Tibial artery (tissue), 4 donors: ENCODE results near the gene LCN15.
A peak's percentile ranks its signal among the peaks of the same experiment; 100 is the strongest.
"Not testable (repeated sequence)": the region's sequence is repeated elsewhere in the genome, so short reads cannot be mapped to it uniquely, and the experiment has no call there.

ENCODE experiments used
- DNase-seq, 2 donors: peaks; one replicate each; pipeline ENCODE4 v3.0.0-alpha.2; 2019
- H3K27ac ChIP-seq, 2 donors: fragments of 200-600 bp; sonication (generic) in 1 of 2; 1 replicate in 1 of 2; 2 replicates in 1 of 2; pipeline ENCODE4 v1.5.1; 2018 to 2019; ENCODE audit warnings: mild to moderate bottlenecking in 1 of 2
- H3K27me3 ChIP-seq, 2 donors: fragments of 200-600 bp; sonication (generic) in 1 of 2; one replicate each; pipeline versions ENCODE4 v1.5.1 to v1.6.0; 2016 to 2019
- H3K36me3 ChIP-seq, 3 donors: fragments of 200-600 bp; sonication (generic) in 2 of 3; one replicate each; pipeline ENCODE4 v1.5.1; 2016 to 2019; ENCODE audit warnings: mild to moderate bottlenecking in 2 of 3
- H3K4me1 ChIP-seq, 4 donors: fragments of 200-600 bp; sonication (generic) in 2 of 4; 1 replicate in 3 of 4; 2 replicates in 1 of 4; pipeline ENCODE4 v1.5.1; 2016 to 2019
- H3K4me3 ChIP-seq, 2 donors: fragments of 200-600 bp; sonication (generic) in 1 of 2; 1 replicate in 1 of 2; 2 replicates in 1 of 2; pipeline ENCODE4 v1.5.1; 2018 to 2019; ENCODE audit warnings: mild to moderate bottlenecking in 2 of 2
- H3K9me3 ChIP-seq, 3 donors: fragments of 200-600 bp; sonication (generic) in 1 of 3; one replicate each; pipeline ENCODE4 v1.5.1; 2016 to 2019
- CTCF ChIP-seq, 2 experiments: fragments of 200-600 bp in 1 of 2; fragments of 450-650 bp in 1 of 2; IDR thresholded peaks; one replicate each; pipeline ENCODE4 v1.5.1; 2017 to 2019; ENCODE audit warnings: antibody characterized with exemption in 2 of 2, mild to moderate bottlenecking in 1 of 2, moderate library complexity in 1 of 2
- intact Hi-C: fragments of 100-400 bp; cut with DNase I; formaldehyde crosslinking; loops from one replicate; pipeline ENCODE4 v1.15.0; 2023; ENCODE audit warnings: low total_unique reads

The LCN15 gene

GRCh38 chr9:136786451-136786850 is 22.1 kb upstream of the LCN15 start:
- Histone ChIP-seq H3K4me3 (no peak overlapping the region), H3K27ac (no peak overlapping the region), H3K36me3 (no peaks in the 10 kb centered on the region), H3K4me1 (peaks cover 0 to 9% (median 4%) of the 10 kb centered on the region in 4 donors), H3K27me3 (peaks cover 0 to 6% of the 10 kb centered on the region in 2 donors), H3K9me3 (no peaks in the 10 kb centered on the region)
- no peak for DNase-seq
- TF ChIP-seq CTCF (IDR thresholded peaks at IDR 0.05) = no peak
- intact Hi-C loops = loop anchor here (2.0 kb wide), 1 partner anchor 250 kb away; no protein-coding TSS in a partner anchor

- intact Hi-C loops = loop anchor here (2.0 kb wide), 1 partner anchor 251 kb away; no protein-coding TSS in a partner anchor
- H3K27ac ChIP-seq, DNase-seq: not testable (repeated sequence)
Measured at GRCh38 chr9:136785565-136786355, 21.4 kb upstream of the LCN15 start.

GRCh38 chr9:136784997-136785361 is 20.7 kb upstream of the LCN15 start:
- no peak overlapping the region for H3K4me3 ChIP-seq
- DNase-seq = no peak
- no peaks in the 10 kb centered on the region for H3K9me3 ChIP-seq
- H3K27me3 ChIP-seq = peaks cover 0 to 6% of the 10 kb centered on the region in 2 donors
- H3K36me3 ChIP-seq = no peaks in the 10 kb centered on the region
- no peak for TF ChIP-seq CTCF (IDR thresholded peaks at IDR 0.05)
- intact Hi-C loops = no loop called here
- H3K27ac ChIP-seq = no peak overlapping the region
- H3K4me1 ChIP-seq = no peaks in the 10 kb centered on the region

More at GRCh38 chr9:136785565-136786355, 21.4 kb upstream of the LCN15 start:
- not testable (repeated sequence) for H3K9me3 ChIP-seq, H3K27me3 ChIP-seq, H3K4me1 ChIP-seq, H3K36me3 ChIP-seq, H3K4me3 ChIP-seq

DNA sequence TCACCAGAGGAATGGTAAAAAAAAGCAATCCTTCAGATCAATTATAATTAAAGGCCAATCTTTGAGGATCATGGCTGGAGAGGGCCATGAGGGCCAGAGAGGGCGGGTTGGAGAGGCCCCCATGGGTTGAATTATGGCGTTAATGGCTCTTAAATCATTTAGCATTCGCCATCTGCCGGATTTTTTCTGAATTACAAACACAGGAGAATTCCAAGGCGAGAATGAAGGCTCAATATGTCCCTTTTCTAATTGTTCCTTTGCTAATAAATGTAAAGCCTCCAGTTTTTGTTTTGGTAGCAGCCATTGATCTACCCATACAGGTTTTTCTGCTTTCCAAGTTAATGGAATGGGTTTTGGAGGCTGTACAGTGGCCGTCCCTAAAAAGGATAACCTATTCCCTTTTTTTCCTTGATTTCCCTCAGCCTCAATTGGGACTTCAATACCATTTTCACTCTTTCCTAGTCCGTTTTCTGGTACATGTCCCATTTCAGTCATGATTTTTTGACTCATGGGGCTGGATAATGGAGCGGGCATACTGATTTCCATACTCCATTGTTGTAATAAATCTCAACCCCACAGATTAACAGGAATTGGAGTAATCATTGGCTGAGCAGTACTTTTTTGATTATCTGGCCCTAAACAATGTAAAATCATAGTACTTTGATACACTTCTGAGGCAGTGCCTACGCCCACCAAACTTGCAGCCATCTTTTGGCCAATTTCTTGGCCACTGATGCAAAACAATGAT is 20.1 kb upstream of the LCN15 start:
- intact Hi-C loops = no loop called here
- Histone ChIP-seq H3K4me3 (no peak overlapping the region), H3K27ac (no peak overlapping the region), H3K9me3 (no peaks in the 10 kb centered on the region), H3K27me3 (peaks cover 0 to 6% of the 10 kb centered on the region in 2 donors), H3K4me1 (no peaks in the 10 kb centered on the region), H3K36me3 (no peaks in the 10 kb centered on the region)
- TF ChIP-seq CTCF (IDR thresholded peaks at IDR 0.05) = peak; percentile 27 to 34
- DNase-seq = no peak

DNA sequence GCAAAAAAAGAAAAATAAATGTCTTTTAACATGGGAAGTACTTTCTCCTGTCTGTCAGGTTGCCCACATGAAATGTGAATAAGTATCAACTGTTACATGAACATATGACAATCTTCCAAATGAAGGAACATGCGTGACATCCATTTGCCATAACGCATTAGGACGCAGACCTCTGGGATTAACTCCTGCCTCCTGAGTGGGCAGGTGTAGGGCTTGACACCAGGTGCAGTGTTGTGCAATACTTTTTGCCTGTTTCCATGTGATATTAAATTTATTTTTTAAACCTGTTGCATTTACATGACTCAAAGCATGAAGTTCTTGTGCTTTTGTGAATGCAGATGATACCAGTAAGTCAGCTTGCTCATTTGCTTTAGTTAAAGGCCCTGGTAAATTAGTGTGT is 18.1 kb upstream of the LCN15 start:
- no peak for TF ChIP-seq CTCF (IDR thresholded peaks at IDR 0.05)
- Histone ChIP-seq H3K4me1 (no peaks in the 10 kb centered on the region), H3K9me3 (no peaks in the 10 kb centered on the region), H3K4me3 (no peak overlapping the region), H3K27ac (no peak overlapping the region), H3K36me3 (no peaks in the 10 kb centered on the region), H3K27me3 (peaks cover 0 to 6% of the 10 kb centered on the region in 2 donors)
- DNase-seq = no peak
- intact Hi-C loops = no loop called here

DNA sequence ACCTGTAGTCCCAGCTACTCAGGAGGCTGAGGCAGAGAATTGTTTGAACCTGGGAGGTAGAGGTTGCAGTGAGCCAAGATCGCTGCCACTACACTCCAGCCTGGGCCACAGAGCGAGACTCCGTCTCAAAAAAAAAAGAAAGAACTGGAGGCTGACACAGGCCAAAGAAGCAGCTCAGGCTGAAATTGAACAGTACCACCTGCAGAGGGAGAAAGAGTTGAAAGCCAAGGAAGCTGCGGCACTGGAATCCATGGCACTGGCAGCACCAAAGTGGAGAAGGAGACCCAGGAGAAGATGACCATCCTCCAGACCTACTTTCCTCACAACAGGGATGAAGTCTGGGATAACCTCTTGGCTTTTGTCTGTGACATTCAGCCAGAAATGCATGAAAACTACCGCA is 15.5 kb upstream of the LCN15 start:
- H3K27me3 ChIP-seq = no peaks in the 10 kb centered on the region
- H3K4me1 ChIP-seq = no peaks in the 10 kb centered on the region
- TF ChIP-seq CTCF (IDR thresholded peaks at IDR 0.05) = no peak
- H3K27ac ChIP-seq = no peak overlapping the region
- intact Hi-C loops = no loop called here
- H3K36me3 ChIP-seq = no peaks in the 10 kb centered on the region
- no peak overlapping the region for H3K4me3 ChIP-seq
- H3K9me3 ChIP-seq = no peaks in the 10 kb centered on the region
- DNase-seq = no peak
